GM21576 (cell line): Measurements from ENCODE around the gene CAPNS2.

Experiments
- ATAC-seq: cut with Tn5 transposase; IDR thresholded peaks from one replicate; pipeline ENCODE4 v1.9.1; 2021; ENCODE audit warnings: mild to moderate bottlenecking, moderate library complexity; ENCODE audit not compliant: unreplicated experiment

Gene CAPNS2

GRCh38 chr16:55566432-55567175 lies at the start of gene CAPNS2:
CAPNS2 (plus strand) TSS chr16:55566684; CDS start chr16:55566757, 73 bp downstream.
- ATAC-seq, result no peak

- ATAC-seq, result no peak
These were observed 44.7 kb upstream of the CAPNS2 start for GRCh38 chr16:55521792-55522191.

GRCh38 chr16:55526441-55526840 lies 40.0 kb upstream of the CAPNS2 start:
- no peak for ATAC-seq

GRCh38 chr16:55527885-55528284 lies 38.6 kb upstream of the CAPNS2 start:
- no peak for ATAC-seq

- no peak for ATAC-seq
These were observed 37.5 kb upstream of the CAPNS2 start for GRCh38 chr16:55529018-55529417.

- no peak for ATAC-seq
These were observed 36.1 kb upstream of the CAPNS2 start for GRCh38 chr16:55530316-55530856.

- ATAC-seq, result no peak
These were observed 34.3 kb upstream of the CAPNS2 start for GRCh38 chr16:55532227-55532626.

- no peak for ATAC-seq
These were observed 31.7 kb upstream of the CAPNS2 start for GRCh38 chr16:55534756-55535155.

GRCh38 chr16:55539049-55539448 lies 27.4 kb upstream of the CAPNS2 start:
- no peak for ATAC-seq

GRCh38 chr16:55539488-55539887 lies 27.0 kb upstream of the CAPNS2 start:
- ATAC-seq, result no peak

GRCh38 chr16:55540221-55540620 lies 26.3 kb upstream of the CAPNS2 start:
- no peak for ATAC-seq

GRCh38 chr16:55542459-55543082 lies 23.9 kb upstream of the CAPNS2 start:
- ATAC-seq, result no peak

- no peak for ATAC-seq
These were observed 23.0 kb upstream of the CAPNS2 start for GRCh38 chr16:55543472-55543871.

GRCh38 chr16:55552621-55553020 lies 13.9 kb upstream of the CAPNS2 start:
- no peak for ATAC-seq

- ATAC-seq, result no peak
These were observed 11.0 kb upstream of the CAPNS2 start for GRCh38 chr16:55555436-55555835.

- ATAC-seq, result no peak
These were observed 9.3 kb upstream of the CAPNS2 start for GRCh38 chr16:55557186-55557585.

GRCh38 chr16:55559233-55559632 lies 7.3 kb upstream of the CAPNS2 start:
- ATAC-seq, result no peak

GRCh38 chr16:55559933-55560516 lies 6.5 kb upstream of the CAPNS2 start:
- no peak for ATAC-seq

- ATAC-seq, result no peak
These were observed 5.1 kb upstream of the CAPNS2 start for GRCh38 chr16:55561319-55561848.

- no peak for ATAC-seq
These were observed 3.5 kb upstream of the CAPNS2 start for GRCh38 chr16:55562936-55563335.

- no peak for ATAC-seq
These were observed 2.7 kb upstream of the CAPNS2 start for GRCh38 chr16:55563797-55564196.

- ATAC-seq, result no peak
These were observed 1.4 kb upstream of the CAPNS2 start for GRCh38 chr16:55565086-55565485.
